Neural progenitor cell (in vitro differentiated cells): ENCODE measurements around the gene FIBCD1.

Experiments
- CTCF ChIP-seq: fragments of 200-600 bp; sonication (generic); IDR thresholded peaks from 2 replicates; pipeline ENCODE4 v1.5.1; 2017; ENCODE audit warnings: antibody characterized with exemption, mild to moderate bottlenecking
- EZH2 ChIP-seq: fragments of 200-600 bp; sonication (generic); IDR thresholded peaks from 2 replicates; pipeline ENCODE4 v1.6.1; 2017; ENCODE audit warnings: antibody characterized with exemption, mild to moderate bottlenecking, moderate library complexity

GRCh38 chr9:130975932-130976841 is 37.1 kb upstream of the FIBCD1 start:
- TF ChIP-seq CTCF (no peak), EZH2 (no peak)
